HFFc6 (cell line): ENCODE results near the gene C1GALT1C1L. TPM values are rescaled to one million over a fixed set of nuclear protein-coding genes. Genes with fewer than 3 reads are reported as not detected.

Experiments used
- DNase-seq: peaks from one replicate; pipeline ENCODE4 v3.0.0-alpha.2; 2018
- H3K27ac Mint-ChIP-seq: 2 replicates; pipeline ENCODE4 v1.8.0; 2020; ENCODE audit warnings: mild to moderate bottlenecking, mixed read lengths
- H3K27me3 Mint-ChIP-seq: 2 replicates; pipeline ENCODE4 v1.8.0; 2021; ENCODE audit warnings: mild to moderate bottlenecking, moderate library complexity, mixed read lengths; ENCODE audit not compliant: insufficient read depth
- H3K36me3 Mint-ChIP-seq: 2 replicates; pipeline ENCODE4 v1.8.0; 2021; ENCODE audit warnings: low read depth, mixed read lengths
- H3K4me1 Mint-ChIP-seq: 2 replicates; pipeline ENCODE4 v1.8.0; 2020; ENCODE audit warnings: low read depth, mixed read lengths
- H3K4me3 Mint-ChIP-seq: 2 replicates; pipeline ENCODE4 v1.8.0; 2020; ENCODE audit warnings: mild to moderate bottlenecking, moderate library complexity, mixed read lengths
- H3K9me3 Mint-ChIP-seq: 2 replicates; pipeline ENCODE4 v1.8.0; 2020; ENCODE audit warnings: mild to moderate bottlenecking, mixed read lengths
- long read RNA-seq: library from polyadenylated mRNA; unstranded; transcript quantifications from one replicate; pipeline ENCODE4 v2.0.0, GENCODE V29; 2019
- total RNA-seq, 6 experiments: library from RNA; stranded (reverse); fragmentation: NEBNext Ultra II Directional; extraction: Animal tissue kit (Norgen Biotek cat#: 25700); gene quantifications; 2 replicates in 1 of 6; 3 replicates in 5 of 6; pipeline ENCODE4 v1.2.3, GENCODE V29; 2021
- TF ChIP-seq, protein P1 (sequence below): fragments of 200-600 bp; sonication (generic); IDR thresholded peaks from 2 replicates; pipeline ENCODE4 v1.5.0; 2021; ENCODE audit warnings: antibody characterized with exemption, mild to moderate bottlenecking

The C1GALT1C1L gene
- total RNA-seq: not detected
- long read RNA-seq: 0 reads

GRCh38 chr2:43676322-43677050 is at the start of gene C1GALT1C1L:
C1GALT1C1L (minus strand) TSS chr2:43676429; CDS start chr2:43676322, 107 bp downstream.
- TF ChIP-seq, protein P1, sequence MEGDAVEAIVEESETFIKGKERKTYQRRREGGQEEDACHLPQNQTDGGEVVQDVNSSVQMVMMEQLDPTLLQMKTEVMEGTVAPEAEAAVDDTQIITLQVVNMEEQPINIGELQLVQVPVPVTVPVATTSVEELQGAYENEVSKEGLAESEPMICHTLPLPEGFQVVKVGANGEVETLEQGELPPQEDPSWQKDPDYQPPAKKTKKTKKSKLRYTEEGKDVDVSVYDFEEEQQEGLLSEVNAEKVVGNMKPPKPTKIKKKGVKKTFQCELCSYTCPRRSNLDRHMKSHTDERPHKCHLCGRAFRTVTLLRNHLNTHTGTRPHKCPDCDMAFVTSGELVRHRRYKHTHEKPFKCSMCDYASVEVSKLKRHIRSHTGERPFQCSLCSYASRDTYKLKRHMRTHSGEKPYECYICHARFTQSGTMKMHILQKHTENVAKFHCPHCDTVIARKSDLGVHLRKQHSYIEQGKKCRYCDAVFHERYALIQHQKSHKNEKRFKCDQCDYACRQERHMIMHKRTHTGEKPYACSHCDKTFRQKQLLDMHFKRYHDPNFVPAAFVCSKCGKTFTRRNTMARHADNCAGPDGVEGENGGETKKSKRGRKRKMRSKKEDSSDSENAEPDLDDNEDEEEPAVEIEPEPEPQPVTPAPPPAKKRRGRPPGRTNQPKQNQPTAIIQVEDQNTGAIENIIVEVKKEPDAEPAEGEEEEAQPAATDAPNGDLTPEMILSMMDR: no peak
- no peak within 1 kb of the TSS for H3K27ac Mint-ChIP-seq
- peak within 1 kb of the TSS; percentile 39 for H3K4me3 Mint-ChIP-seq
- no peaks in the 10 kb centered on the region for H3K9me3 Mint-ChIP-seq
- peak; percentile 3 for DNase-seq
- peaks cover 2% of the 10 kb centered on the region for H3K27me3 Mint-ChIP-seq
- peaks cover 8% of the 10 kb centered on the region for H3K4me1 Mint-ChIP-seq
- no peaks in the 10 kb centered on the region for H3K36me3 Mint-ChIP-seq

GRCh38 chr2:43725711-43726246 is 49.5 kb upstream of the C1GALT1C1L start:
- H3K36me3 Mint-ChIP-seq: no peaks in the 10 kb centered on the region
- no peaks in the 10 kb centered on the region for H3K4me1 Mint-ChIP-seq
- no peaks in the 10 kb centered on the region for H3K9me3 Mint-ChIP-seq
- no peak overlapping the region for H3K4me3 Mint-ChIP-seq
- H3K27ac Mint-ChIP-seq: no peak overlapping the region
- TF ChIP-seq, protein P1: no peak
- DNase-seq: no peak
- H3K27me3 Mint-ChIP-seq: no peaks in the 10 kb centered on the region; the same call in 1 of the 2 replicates

DNA sequence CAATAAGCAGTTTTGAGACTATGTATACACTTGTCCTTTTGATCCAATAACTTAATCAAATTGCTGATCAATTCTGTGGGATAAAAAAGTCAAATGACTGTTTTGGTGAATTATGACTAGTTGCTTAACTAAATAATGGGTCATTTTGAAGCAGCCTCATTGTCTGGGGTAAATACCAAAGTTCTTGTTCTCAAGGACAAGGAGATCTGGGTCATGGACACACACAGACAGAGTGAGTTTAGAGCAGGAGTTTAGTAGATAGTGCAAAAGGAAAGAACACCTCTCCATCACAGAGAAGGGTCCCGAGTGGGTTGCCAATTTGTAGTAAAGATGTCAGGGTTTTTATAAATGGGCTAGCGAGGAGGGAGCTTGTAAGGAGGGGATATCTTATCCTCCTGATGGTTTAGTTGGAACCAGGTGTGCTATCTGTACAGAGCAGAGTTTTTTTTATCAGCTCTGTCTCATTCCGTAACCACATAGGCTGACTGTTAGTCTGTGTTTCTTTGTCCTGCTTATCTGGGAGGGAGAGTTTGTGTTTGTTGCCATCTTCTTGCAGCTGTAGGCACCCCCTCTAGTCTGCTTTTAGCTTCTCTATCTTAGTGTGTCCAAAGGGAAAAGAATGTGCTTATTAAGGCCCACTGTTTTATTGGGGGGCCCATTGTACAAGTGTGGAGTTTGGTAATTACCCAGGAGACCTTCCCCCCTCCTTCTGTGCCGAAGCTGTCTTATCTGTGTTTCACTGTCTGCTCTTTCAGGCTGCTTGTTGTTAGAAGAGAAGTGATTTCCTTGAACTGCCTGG is 48.7 kb upstream of the C1GALT1C1L start:
- no peak overlapping the region for H3K27ac Mint-ChIP-seq
- H3K27me3 Mint-ChIP-seq: no peaks in the 10 kb centered on the region; the same call in 1 of the 2 replicates
- TF ChIP-seq, protein P1: no peak
- no peaks in the 10 kb centered on the region for H3K9me3 Mint-ChIP-seq
- no peaks in the 10 kb centered on the region for H3K4me1 Mint-ChIP-seq
- H3K36me3 Mint-ChIP-seq: no peaks in the 10 kb centered on the region
- H3K4me3 Mint-ChIP-seq: no peak overlapping the region
- DNase-seq: no peak

DNA sequence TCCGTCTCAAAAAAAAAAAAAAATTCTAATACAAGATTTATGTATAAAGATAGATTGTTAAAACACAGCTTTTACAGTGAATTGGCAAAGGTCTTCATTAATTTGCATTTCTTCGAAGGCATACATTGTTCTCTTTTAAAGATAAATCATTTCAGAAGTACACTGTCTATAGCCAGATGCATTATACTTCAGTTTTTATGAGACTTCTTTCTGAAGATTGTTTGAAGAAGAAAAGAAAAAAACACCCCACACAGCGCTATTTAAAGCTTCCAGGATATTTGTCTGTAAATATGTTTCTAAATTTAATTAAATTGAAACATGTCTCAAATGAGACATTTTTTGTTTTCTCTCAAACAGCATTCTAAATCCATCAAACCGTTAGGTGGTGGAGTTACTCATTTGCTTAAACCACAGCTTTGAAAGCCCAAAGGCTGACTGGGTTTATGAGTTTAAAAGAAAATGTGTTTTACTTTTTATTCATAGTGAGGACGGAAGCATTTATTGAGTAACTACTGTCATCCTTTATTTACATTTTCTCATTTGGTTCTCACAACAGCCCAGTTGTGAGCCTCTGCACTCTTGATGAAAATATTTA is 42.4 kb upstream of the C1GALT1C1L start:
- TF ChIP-seq, protein P1: no peak
- Mint-ChIP-seq H3K9me3 (no peaks in the 10 kb centered on the region), H3K27me3 (peaks cover 2% of the 10 kb centered on the region), H3K36me3 (no peaks in the 10 kb centered on the region), H3K4me1 (peaks cover 20% of the 10 kb centered on the region), H3K4me3 (no peak overlapping the region), H3K27ac (no peak overlapping the region)
- DNase-seq: no peak

- no peak overlapping the region for H3K4me3 Mint-ChIP-seq
- H3K4me1 Mint-ChIP-seq: peaks cover 26% of the 10 kb centered on the region
- H3K27me3 Mint-ChIP-seq: peaks cover 2% of the 10 kb centered on the region
- H3K27ac Mint-ChIP-seq: no peak overlapping the region
- no peak for DNase-seq
- H3K9me3 Mint-ChIP-seq: no peaks in the 10 kb centered on the region
- no peaks in the 10 kb centered on the region for H3K36me3 Mint-ChIP-seq
- TF ChIP-seq, protein P1: no peak
Measured at GRCh38 chr2:43717322-43717721, 41.1 kb upstream of the C1GALT1C1L start.
